ENCODE results near the gene ZNF224.

DNA sequence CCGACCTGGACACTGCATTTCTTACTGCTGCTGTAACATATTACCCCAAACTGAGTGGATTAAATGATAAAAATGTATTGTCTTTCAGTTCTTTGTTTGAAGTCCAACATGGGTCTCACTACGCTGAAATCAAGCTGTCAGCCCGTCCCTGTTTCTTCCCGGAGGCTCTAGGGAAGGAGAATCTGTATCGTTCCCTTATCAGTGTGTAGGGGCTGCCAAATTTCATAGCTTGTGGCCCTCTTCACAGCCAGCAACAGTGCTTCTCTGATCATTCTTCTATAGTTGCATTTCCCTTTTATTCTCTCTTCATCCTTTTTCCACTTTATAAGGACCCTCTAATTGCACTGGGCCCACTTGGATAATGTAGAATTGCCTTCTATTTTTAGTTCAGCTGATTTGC lies 57.3 kb downstream of the ZNF224 start:
- TF ChIP-seq, protein P1, sequence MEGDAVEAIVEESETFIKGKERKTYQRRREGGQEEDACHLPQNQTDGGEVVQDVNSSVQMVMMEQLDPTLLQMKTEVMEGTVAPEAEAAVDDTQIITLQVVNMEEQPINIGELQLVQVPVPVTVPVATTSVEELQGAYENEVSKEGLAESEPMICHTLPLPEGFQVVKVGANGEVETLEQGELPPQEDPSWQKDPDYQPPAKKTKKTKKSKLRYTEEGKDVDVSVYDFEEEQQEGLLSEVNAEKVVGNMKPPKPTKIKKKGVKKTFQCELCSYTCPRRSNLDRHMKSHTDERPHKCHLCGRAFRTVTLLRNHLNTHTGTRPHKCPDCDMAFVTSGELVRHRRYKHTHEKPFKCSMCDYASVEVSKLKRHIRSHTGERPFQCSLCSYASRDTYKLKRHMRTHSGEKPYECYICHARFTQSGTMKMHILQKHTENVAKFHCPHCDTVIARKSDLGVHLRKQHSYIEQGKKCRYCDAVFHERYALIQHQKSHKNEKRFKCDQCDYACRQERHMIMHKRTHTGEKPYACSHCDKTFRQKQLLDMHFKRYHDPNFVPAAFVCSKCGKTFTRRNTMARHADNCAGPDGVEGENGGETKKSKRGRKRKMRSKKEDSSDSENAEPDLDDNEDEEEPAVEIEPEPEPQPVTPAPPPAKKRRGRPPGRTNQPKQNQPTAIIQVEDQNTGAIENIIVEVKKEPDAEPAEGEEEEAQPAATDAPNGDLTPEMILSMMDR (IDR thresholded peaks at IDR 0.05): no peak
- no peak for TF ChIP-seq POLR2A (IDR thresholded peaks at IDR 0.05)
